ENCODE data around the gene SPEM3.

DNA sequence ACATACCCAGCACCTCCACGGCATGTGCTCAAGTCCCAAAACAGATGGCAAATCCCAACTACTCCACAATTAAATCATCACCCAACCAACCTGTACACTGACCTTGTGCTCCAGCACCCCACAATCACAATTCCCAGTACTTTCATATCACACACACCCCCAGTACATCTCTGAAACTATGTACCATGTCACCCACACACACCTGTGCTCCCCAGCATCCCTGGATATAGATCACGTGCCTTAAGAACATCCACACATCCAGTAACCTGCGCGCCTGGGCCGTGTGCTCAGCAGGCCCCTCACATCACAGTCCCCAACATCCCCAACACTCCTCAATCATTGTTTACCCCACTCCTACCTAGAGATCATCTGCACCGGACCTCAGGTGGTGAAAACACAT lies 18.9 kb upstream of the SPEM3 start:
- TF ChIP-seq CHD2 (IDR thresholded peaks at IDR 0.05; ENCODE audit: low read depth, low read length) (no peak), ZBTB7A (CRISPR knock-in tag; IDR thresholded peaks at IDR 0.05) (no peak), POLR2AphosphoS2 (IDR thresholded peaks at IDR 0.05; ENCODE audit: low read depth, low read length) (no peak), HNF4A (CRISPR knock-in tag; IDR thresholded peaks at IDR 0.05) (no peak), HIVEP1 (CRISPR knock-in tag; IDR thresholded peaks at IDR 0.05) (no peak), TBL1XR1 (IDR thresholded peaks at IDR 0.05; ENCODE audit: borderline replicate concordance, low read length, partially characterized antibody) (no peak), POLR2AphosphoS5 (IDR thresholded peaks at IDR 0.05; ENCODE audit: low read depth, low read length) (no peak), NFIC (IDR thresholded peaks at IDR 0.05; ENCODE audit: low read length) (no peak), HDAC1 (CRISPR knock-in tag; IDR thresholded peaks at IDR 0.05) (no peak), POLR2A (IDR thresholded peaks at IDR 0.05; ENCODE audit: insufficient read depth in 1 of 2, low read depth in 2 of 2, low read length in 2 of 2) (no peak)
- TF ChIP-seq, protein P1, sequence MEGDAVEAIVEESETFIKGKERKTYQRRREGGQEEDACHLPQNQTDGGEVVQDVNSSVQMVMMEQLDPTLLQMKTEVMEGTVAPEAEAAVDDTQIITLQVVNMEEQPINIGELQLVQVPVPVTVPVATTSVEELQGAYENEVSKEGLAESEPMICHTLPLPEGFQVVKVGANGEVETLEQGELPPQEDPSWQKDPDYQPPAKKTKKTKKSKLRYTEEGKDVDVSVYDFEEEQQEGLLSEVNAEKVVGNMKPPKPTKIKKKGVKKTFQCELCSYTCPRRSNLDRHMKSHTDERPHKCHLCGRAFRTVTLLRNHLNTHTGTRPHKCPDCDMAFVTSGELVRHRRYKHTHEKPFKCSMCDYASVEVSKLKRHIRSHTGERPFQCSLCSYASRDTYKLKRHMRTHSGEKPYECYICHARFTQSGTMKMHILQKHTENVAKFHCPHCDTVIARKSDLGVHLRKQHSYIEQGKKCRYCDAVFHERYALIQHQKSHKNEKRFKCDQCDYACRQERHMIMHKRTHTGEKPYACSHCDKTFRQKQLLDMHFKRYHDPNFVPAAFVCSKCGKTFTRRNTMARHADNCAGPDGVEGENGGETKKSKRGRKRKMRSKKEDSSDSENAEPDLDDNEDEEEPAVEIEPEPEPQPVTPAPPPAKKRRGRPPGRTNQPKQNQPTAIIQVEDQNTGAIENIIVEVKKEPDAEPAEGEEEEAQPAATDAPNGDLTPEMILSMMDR (CRISPR knock-in tag; IDR thresholded peaks at IDR 0.05): no peak
- TF ChIP-seq, protein P2, sequence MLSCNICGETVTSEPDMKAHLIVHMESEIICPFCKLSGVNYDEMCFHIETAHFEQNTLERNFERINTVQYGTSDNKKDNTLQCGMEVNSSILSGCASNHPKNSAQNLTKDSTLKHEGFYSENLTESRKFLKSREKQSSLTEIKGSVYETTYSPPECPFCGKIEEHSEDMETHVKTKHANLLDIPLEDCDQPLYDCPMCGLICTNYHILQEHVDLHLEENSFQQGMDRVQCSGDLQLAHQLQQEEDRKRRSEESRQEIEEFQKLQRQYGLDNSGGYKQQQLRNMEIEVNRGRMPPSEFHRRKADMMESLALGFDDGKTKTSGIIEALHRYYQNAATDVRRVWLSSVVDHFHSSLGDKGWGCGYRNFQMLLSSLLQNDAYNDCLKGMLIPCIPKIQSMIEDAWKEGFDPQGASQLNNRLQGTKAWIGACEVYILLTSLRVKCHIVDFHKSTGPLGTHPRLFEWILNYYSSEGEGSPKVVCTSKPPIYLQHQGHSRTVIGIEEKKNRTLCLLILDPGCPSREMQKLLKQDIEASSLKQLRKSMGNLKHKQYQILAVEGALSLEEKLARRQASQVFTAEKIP (CRISPR knock-in tag; IDR thresholded peaks at IDR 0.05; ENCODE audit: borderline replicate concordance): no peak
- TF ChIP-seq, protein P3, sequence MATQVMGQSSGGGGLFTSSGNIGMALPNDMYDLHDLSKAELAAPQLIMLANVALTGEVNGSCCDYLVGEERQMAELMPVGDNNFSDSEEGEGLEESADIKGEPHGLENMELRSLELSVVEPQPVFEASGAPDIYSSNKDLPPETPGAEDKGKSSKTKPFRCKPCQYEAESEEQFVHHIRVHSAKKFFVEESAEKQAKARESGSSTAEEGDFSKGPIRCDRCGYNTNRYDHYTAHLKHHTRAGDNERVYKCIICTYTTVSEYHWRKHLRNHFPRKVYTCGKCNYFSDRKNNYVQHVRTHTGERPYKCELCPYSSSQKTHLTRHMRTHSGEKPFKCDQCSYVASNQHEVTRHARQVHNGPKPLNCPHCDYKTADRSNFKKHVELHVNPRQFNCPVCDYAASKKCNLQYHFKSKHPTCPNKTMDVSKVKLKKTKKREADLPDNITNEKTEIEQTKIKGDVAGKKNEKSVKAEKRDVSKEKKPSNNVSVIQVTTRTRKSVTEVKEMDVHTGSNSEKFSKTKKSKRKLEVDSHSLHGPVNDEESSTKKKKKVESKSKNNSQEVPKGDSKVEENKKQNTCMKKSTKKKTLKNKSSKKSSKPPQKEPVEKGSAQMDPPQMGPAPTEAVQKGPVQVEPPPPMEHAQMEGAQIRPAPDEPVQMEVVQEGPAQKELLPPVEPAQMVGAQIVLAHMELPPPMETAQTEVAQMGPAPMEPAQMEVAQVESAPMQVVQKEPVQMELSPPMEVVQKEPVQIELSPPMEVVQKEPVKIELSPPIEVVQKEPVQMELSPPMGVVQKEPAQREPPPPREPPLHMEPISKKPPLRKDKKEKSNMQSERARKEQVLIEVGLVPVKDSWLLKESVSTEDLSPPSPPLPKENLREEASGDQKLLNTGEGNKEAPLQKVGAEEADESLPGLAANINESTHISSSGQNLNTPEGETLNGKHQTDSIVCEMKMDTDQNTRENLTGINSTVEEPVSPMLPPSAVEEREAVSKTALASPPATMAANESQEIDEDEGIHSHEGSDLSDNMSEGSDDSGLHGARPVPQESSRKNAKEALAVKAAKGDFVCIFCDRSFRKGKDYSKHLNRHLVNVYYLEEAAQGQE (IDR thresholded peaks at IDR 0.05; ENCODE audit: borderline replicate concordance in 1 of 2, low read depth in 1 of 2, low read length in 2 of 2): no peak

Data from HepG2 (cell line).